Fibroblast of pulmonary artery (primary cell): ENCODE results near the gene FYTTD1.

Experiments used
- DNase-seq: peaks from one replicate; pipeline ENCODE4 v3.0.0-alpha.2; 2010; ENCODE audit warnings: low read depth
- H3K4me3 ChIP-seq: replicated peaks from 2 replicates; pipeline ENCODE4 v1.5.1; 2011; ENCODE audit warnings: low read depth, mild to moderate bottlenecking, control low read depth, low read length, moderate library complexity
- TF ChIP-seq, protein P1 (sequence below): IDR thresholded peaks from 2 replicates; pipeline ENCODE4 v1.5.1; 2011; ENCODE audit warnings: mild to moderate bottlenecking, control low read depth, low read length, inconsistent platforms; ENCODE audit errors: missing control alignments

The FYTTD1 gene

DNA sequence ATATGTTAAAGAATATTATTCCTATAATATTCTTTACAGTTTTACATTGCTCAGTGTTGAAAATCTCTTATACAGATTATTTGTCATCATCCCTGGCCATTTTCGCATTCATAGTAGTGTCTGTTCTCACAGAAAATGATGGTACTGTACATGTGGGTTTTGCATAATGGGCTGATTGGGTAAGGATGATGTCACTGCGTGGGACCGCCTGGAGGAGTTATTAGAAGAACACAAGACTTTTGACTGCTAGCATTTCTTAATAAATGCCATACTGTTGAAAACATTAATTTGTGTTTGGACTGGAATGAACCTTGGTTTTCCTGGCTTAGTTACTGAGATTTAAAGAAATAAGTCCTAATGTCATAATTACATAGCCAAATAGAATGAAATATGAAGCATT lies 61.7 kb downstream of the FYTTD1 start:
- no peak overlapping the region for H3K4me3 ChIP-seq
- TF ChIP-seq, protein P1, sequence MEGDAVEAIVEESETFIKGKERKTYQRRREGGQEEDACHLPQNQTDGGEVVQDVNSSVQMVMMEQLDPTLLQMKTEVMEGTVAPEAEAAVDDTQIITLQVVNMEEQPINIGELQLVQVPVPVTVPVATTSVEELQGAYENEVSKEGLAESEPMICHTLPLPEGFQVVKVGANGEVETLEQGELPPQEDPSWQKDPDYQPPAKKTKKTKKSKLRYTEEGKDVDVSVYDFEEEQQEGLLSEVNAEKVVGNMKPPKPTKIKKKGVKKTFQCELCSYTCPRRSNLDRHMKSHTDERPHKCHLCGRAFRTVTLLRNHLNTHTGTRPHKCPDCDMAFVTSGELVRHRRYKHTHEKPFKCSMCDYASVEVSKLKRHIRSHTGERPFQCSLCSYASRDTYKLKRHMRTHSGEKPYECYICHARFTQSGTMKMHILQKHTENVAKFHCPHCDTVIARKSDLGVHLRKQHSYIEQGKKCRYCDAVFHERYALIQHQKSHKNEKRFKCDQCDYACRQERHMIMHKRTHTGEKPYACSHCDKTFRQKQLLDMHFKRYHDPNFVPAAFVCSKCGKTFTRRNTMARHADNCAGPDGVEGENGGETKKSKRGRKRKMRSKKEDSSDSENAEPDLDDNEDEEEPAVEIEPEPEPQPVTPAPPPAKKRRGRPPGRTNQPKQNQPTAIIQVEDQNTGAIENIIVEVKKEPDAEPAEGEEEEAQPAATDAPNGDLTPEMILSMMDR, result no peak
- peak; percentile 97 for DNase-seq

DNA sequence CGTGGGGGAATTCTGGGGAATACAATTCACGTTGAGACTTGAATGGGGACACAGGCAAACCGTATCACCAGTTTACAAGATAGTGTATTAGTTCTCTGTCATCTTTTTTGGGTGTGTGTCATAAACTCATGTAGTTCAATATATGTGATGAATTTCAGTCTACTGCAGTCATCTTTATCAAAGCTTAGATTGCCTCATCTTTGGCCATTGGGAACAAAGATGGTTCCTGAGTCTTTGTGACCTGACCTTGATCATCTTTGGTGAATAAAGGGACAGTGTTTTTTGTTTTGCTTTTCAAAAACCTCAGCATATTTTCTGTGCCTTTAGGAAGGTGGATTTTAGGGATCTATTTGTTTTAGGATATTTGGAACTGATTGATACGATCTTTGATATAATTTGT lies 64.7 kb downstream of the FYTTD1 start:
- H3K4me3 ChIP-seq, result no peak overlapping the region
- TF ChIP-seq, protein P1, result no peak
- DNase-seq, result no peak

DNA sequence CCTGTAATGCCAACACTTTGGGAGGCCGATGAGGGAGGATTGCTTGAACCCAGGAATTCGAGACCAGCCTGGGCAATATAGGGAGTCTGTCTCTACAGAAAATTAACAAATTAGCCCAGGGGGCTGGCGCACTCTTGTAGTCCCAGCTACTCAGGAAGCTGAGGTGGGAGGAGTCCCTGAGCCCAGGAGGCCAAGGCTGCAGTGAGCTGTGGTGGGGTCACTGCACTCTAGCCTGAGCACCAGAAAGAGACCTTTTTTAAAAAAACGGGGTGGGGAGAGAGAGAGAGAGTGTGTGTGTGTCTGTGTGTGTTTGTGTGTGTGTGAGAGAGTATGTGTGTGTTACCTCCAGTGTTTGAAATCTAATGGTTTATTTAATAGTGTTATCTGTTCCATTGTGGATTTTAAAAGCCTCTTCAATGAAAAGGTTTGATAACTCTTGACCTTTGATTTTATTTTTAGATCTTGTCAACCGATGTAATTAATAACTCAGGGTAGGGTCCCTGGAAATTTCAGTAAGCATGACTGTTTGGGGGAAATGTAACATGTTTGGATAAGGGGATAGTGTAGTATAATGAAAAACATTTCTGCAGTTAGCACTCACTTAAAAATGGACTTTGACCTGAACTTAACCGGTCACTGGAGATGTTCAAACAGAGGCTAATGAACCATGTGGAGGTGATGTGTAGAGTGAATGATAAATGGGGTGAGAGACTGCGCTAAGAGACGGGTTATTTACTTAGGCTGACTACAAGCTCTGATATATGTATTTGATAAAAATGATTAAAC lies 71.1 kb downstream of the FYTTD1 start:
- no peak for DNase-seq
- TF ChIP-seq, protein P1, result no peak

DNA sequence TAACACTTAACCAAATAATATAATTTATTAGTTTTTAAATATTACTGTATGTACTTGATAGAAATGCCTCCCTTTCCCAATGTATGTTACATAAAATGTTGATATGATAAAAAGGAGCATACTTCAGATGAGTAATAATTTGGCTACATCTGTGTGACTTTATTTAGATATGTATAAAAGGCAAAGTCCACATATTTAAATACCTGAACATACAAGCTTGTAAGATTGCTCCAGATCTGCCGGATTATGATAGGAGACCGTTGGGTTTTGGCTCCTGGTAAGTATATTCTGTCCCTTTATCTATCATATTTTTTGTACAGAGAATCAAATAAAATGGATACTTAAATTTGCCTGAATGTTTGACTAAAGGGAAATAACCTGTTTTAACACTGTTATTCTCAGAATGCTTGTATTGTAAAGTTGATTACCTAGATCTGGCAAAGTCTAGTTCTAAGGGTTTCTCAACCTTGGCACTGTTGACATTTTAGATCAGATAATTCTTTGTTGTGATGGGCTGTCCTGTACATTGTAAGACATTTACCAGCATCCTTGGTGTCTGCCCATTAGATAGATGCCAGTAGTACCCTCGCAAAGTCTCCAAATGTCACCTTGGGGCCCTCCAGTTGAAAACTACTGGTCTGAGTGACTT lies 79.8 kb downstream of the FYTTD1 start:
- no peak for DNase-seq
- TF ChIP-seq, protein P1, result no peak
- no peak overlapping the region for H3K4me3 ChIP-seq

More for the DNA sequence above, 71.1 kb downstream of the FYTTD1 start:
- no peak overlapping the region for H3K4me3 ChIP-seq

DNA sequence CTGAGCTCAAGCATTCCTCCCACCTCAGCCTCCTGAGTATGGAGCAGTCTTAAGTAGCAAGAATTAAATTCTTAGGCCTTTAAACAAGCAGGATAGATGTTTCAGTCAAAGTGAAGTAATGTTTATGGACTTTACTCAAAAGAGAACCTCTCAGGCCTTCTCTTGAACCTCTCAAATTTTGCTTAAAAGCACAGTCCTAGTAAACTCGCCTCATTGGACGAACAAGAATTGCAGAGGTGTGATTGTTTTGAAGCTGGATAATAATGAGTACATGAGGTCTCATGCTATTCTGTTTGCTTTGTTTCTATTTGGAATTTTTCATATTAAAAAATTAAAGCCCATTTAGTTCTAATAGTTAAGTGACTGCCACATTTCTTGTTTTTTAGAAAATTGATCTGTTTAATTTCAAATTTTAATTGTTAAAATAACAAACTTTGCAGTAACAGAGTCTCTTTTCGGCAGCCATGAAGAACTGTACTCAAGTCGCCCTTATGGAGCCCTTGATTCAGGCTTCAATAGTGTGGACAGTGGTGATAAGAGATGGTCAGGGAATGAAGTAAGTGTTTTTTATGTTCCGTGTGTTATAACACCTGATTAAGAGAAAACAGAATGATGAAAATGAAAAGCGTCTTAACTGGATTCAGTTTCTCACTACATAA lies 80.8 kb downstream of the FYTTD1 start:
- H3K4me3 ChIP-seq, result no peak overlapping the region
- no peak for DNase-seq
- TF ChIP-seq, protein P1, result no peak

DNA sequence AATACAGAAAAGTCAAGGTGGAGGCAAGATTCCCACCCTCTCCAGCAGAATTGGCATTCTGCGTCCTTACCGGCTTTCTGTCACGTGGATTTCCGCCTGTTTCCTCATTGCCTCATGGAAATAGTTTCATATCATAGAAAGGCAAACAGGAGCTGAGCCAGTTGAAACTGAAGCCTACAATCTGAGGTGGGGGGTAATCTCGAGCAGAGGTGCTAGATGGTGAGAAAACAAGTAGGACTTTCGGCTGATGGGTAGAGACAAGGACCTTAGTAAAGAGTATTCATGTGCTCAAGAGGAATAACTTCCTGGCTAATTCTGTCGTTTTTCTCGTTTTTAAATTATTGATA lies 81.3 kb downstream of the FYTTD1 start:
- no peak for DNase-seq
- H3K4me3 ChIP-seq, result no peak overlapping the region
- TF ChIP-seq, protein P1, result no peak
